ENCODE measurements around the gene UBR2.

DNA sequence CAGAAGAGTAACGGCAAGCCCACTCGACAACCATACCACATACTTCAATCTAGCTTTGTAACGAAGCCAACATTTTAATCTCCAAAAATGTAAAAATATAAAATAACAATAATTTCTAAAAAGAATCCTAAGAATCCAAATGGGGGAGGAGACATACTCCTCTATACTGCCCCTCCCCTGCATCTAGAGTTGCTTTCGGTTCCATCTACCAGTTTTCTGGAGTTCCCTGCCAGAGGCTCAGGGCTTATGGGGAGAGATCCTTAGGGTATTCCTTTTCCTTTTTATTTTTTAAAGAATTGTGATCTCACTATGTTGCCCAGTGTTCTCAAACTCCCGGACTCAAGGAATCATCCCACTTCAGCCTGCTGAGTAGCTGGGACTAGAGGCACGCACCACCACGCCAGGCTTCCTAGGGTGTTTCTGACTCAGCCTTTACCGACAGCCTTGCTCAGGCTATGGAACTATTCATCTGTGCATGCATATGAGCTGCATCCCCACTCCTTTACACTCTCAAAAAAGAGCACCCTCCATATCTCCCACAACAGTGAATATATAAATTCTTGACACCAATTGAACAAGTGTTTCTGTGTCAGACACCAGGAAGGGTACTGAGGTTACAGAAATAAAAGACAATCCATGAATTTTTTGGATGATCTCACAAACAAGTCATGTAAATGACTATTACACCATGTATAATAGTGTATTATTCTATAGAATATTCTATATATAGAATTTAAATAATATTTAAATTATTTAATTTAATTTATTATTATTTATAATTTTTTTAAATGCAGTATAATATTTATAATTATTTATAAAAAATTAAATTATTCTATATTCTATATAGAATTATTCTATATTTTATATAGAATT lies 40.7 kb upstream of the UBR2 start:
- TF ChIP-seq CTCF (IDR thresholded peaks at IDR 0.05; ENCODE audit: low read depth, low read length) (no peak), EZH2phosphoT487 (IDR thresholded peaks at IDR 0.05; ENCODE audit: low read depth) (no peak)

Measured in OCI-LY3 (cell line).